ENCODE measurements around the gene TNIK.
A peak's percentile ranks its signal among the peaks of the same experiment; 100 is the strongest.

Gene TNIK

DNA sequence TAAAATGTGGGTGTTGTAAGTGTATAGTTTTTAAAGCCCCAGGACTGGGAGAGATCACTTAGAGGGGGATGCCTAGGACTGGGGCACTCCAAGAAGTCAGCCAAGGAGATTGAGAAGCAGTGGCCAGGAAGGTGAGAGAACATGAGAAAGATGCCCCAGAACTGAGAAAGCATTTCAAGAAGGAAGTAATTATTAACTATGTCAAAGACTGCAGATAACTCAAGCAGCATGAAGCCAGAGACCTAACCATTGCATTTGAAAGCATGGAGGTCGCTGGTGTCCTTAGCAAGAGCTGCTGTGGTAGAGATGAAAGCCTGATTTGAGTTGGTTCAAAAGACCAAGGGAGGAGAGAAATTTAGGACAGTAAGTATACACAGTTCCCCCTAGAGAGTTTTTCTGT lies 403.1 kb downstream of the TNIK start:
- DNase-seq (ENCODE audit: low read depth in 2 of 2, low spot score in 1 of 2): no peak

DNA sequence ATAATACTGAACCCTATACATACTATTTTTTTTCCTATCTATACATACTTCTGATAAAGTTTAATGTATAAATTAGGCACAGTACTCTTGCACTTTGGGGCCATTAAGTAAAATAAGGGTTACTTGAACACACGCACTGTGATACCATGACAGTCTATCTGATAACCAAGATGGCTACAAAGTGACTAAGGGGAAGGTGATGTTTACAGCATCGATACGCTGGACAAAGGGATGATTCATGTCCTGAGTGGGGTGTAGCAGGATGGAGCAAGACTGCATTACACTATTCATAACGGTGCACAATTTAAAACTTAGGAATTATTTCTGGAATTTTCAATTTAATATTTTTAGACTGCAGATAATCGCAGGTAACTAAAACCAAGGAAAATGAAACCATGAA lies 403.7 kb downstream of the TNIK start:
- DNase-seq (ENCODE audit: low read depth in 2 of 2, low spot score in 1 of 2): no peak

DNA sequence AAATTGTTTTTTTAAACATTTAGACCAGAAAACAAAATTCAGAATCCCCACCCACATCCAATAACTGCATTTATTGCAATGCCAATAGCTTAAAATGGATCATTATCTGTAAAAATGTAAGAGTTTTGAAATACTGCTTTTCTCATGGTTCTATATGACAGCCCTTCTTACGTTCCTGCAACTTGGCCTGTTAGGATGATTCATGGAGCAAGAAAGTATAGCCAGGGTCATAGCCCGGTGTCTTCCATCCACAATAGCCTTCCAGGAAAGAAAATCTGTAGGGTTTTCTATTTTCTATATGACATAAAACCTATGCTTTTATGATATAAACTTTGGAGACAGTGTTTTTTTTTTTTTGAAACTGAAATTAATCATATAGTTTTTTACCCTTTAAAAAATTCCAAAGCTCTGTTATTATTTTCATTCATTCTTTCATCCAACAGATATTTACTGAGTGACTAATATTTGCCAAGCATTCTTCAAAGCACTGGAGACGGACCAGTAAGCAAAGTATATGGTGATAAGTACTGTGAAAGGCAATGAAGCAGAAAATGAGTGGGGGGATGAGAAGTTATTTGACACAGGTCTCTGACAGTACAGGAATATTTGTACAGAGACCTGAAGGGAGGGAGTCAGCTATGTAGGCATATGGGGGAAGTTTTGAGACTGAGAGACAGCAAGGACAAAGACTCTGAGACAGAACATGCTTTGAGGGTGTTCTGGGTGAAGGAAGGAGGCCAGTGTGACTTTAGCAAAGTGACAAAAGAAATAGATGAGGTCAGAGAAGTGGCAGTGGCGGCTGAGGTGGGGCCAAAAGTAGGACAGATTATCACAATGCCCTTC lies 404.6 kb downstream of the TNIK start:
- DNase-seq (ENCODE audit: low read depth in 2 of 2, low spot score in 1 of 2): no peak

DNA sequence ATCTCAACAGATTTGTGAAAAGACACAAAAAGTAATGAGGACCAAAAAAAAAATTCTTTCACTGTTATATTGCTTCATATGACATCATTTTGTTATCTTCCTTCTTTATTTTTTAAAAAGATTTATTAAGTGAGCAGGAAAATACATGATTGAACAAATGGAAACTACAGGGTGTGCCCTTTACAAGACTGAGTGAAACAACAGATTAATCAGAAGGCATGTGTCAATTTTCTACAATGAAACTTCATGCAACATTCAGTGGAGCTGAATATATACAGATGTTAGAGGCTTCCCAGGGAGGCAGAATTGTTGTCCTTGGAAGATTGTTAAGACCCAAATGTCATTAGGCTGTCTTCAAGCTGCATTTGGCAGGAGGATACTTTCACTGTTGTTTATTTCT lies 405.3 kb downstream of the TNIK start:
- no peak for DNase-seq (ENCODE audit: low read depth in 2 of 2, low spot score in 1 of 2)

DNA sequence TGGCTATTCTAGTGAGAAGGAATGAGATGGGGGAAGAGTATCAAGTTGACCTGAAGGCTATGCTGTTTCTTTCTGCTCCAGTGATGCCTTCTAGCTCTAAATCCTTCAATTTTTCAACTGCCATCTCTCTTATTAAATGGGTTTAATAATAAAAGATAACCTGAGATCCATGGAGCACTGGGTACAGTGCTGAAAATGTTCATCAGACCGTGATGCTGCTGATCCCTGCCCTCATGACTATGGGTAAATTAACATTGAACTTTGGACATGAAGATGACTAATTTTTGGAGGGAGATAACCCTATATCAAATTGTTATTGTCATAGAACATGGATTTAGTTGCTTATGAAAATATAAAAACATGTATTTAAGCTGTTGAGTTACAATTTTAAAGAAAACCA lies 406.0 kb downstream of the TNIK start:
- DNase-seq (ENCODE audit: low read depth in 2 of 2, low spot score in 1 of 2): no peak

DNA sequence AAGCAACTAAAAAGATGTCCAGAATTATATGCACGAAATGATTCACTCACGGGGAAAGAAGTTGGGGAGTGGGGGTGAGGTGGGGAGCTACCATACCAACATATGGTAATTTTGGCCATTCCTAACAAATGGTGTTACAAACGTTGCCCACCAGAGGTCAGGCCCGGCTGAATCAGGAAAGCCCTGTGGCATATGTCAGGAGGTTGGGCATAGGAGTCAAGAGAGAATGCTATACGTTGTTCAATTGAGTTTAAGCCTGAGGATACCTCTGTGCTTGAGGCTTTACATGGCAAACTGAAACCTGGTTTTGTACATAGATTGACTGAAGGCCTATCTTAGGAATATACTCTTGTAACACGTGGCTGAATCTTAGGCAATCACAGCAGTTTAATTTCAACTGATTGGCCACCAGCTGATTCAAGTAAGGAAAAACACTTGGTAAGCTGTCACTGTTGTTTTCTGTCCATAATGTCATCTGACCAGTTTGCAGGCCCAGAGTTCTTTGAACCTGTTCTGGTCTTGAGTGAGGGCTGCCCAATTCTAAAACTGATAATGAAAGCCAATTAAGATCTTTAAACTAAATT lies 410.3 kb downstream of the TNIK start:
- peak in 1 of 2 donors; percentile 3 for DNase-seq (ENCODE audit: low read depth in 2 of 2, low spot score in 1 of 2)

DNA sequence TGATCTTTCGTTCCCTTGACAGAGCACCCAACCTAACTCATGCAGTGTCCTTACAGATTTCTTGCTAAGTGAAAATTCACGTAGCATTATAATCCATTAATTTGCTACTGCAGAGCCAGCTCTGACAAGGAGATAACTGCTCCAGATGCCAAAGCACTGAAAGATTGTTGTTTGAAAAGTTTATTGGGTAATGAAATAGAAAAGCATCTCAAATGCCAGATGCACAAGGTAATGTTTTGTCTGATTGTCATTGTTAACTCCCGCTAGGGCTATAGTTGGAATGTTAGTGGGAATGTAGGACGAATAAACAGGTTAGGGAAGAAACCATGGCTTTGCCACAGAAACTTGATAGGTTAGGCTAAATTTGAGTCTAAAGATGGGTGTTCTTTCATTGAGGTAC lies 413.4 kb downstream of the TNIK start:
- no peak for DNase-seq (ENCODE audit: low read depth in 2 of 2, low spot score in 1 of 2)

DNA sequence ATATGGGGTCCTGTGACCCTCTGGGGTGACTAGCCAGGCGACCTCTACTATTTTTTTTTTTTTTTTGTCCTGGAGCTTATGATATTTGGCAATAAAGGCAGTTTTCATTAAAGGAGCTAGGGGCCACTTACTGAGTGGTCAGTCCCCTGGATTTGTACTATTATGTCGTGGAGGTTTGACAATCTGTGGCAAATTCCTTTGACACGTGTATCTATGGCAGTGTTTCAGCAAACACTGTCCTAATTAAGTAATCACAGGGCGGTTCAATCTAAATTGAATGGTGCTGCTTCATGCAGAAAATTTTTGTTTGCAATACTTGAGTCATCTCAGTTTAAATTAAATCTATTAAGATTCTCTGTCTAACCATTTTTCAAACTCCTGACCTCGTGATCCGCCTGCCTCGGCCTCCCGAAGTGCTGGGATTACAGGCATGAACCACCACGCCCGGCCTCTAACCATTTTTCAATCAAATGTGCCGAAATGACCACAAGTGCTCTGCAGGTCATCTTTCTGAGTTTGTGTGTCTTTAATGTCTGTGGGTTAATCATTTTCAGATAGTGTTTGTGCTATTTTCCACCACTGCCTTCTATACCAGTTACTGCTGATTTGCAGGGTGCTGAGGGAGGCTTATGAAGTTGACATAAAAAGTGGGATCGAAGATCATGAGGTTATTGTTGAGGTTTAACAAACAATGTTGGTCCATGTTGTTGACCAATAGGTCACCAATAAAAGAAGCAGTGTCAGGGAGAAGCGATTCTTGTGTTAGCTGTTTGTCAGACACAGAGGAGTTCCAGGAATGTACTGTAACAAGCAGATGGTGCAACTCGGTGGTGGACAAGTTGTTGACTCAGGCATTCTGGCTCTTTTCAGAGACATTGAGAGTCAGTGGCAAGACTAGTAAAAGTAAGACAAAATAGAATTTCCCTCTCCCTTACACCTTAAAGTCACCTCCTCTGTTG lies 415.1 kb downstream of the TNIK start:
- DNase-seq (ENCODE audit: low read depth in 2 of 2, low spot score in 1 of 2): no peak

DNA sequence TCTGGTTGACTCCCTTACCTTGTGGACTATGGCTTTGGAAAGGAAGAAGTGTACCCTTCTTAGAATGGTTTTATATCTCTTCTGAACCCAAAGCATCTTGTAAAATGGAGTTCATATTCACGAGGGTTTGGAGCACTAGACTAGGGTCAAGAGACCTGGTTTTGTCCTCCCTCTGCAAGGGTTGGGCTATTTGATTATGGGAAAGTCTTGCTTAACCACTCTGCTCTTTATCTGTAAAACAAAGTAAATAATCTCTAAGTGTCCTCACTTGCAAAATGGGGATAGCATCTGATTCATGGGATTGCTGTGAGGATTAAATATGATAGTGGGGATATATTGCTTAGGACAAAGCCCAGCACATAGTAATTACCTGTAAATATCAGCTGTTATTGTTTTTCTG lies 415.8 kb downstream of the TNIK start:
- DNase-seq (ENCODE audit: low read depth in 2 of 2, low spot score in 1 of 2): no peak

DNA sequence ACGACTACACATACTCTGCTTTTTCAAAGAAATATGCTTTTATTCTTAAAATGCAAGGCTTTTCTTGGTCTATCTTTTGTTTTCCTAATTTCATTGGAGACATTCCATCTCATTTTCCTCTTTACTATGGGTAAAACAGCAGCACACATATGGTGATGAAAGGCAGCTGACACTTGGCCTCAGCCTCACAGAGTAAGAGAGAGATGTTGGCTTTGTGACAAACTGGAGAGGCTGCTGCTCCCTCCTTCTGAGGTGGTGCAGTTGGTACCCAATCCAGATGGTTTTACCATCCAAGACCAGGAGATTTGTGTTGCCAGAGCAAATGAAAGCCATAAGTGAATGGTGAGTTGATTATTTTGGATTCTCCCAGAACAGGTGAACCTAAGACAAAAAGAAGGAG lies 420.5 kb downstream of the TNIK start:
- no peak for DNase-seq (ENCODE audit: low read depth in 2 of 2, low spot score in 1 of 2)

DNA sequence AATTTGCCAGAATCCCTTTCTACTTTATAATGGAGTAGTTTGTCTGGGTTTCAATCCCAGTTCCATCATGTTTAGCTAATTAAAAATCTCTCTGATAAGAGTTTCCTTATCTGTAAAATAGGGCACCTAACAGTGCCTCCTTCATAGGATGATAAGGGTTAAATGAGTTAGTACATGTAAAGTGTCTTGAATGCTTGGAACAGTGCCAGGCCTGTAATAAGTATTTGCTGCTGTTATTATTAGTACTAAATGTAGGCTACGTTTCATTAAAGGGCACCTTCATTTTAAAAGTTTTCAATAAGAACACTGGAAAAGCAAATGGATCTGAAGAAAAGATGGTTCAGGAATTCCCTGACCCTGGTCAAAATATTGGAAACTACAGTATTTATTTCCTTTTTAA lies 421.9 kb downstream of the TNIK start:
- no peak for DNase-seq (ENCODE audit: low read depth in 2 of 2, low spot score in 1 of 2)

DNA sequence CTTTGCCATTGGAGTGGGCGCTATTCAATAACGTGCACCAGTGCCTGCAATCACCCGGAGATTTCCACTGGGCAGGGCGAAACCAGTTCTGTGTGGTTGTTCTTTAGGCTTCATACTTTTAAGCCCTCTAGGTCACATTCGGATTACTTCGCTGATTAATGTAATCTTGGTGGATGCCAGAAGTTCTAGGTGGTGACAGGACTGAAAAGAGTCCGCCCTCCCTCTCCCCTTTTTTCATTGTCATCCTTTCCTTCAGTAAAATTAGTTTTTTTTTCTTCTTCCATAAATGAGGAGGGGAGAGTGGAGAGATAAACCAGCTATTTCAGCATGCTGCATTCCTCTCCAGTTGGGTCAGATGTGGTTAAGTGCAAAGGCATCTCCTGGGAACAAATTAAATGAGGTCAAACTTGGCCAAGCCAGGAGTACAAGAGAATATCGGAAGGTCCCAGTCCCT lies 431.4 kb downstream of the TNIK start:
- no peak for DNase-seq (ENCODE audit: low read depth in 2 of 2, low spot score in 1 of 2)

DNA sequence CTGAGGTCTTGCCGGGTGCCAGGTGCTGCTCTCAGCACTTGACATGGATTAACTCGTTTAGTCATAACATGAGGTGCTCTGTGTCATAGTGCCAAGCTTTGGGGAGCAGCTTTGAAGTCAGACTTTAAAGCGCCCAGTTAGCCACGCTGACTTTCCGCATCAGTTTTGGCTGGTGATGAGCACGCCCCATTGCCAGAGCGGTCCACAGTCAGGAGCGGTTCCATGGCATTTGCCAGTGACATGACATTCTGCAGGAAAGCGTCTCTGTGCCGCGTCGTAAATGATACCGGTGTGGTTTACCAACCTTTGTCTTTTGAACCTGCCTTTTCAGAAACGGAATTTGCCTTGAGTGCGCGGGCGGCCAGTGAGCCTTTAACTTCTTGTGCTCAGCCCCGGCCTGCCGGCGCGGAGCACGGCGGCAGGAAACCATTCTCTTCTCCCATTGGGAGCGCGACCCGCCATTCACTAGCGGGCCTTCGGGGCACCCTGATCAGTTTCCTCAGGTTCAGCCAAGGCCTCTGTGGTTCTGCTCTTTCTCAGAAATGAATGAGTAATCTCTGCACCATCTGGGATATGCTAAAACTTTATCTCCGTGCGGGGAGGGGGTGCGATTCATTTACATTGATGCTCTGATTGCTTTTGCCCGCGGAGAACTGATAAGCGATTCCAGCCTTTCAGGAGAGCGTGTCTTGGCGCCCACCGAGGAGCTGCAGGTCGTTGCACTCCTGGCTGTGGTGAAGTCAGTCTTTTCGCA lies 432.0 kb downstream of the TNIK start:
- DNase-seq (ENCODE audit: low read depth in 2 of 2, low spot score in 1 of 2): no peak

DNA sequence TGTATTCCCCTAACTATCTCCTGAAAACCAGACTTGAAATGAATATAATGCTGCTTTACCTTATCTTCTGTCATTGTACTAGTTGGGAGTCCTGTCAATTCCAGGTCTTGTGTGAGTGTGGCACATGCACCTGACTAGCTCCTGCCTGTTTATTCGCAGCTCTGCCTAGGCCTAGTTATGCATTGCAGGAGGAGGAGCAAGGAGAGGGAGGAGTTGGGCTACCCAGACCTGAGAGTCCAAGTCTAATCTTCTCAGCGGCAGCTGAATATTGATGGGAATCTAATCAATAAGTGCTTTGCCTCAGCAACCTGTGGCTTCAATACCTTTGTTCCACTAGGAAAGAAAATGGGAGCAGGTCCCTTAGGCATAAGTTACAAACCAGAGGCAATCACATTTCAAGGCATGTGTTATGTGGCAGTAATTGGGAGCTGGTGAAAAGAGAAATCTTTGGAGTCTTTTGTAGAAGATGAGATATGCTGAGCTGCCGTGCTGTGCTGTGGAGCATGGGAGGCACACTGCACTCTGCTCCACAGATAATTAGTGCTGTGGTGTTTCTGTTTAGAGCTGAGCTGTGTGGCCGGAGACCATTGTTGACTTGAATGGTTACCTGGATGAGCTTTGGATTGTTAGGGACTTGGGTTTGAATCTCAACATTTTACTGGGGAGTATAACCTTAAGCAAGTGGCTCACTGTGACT lies 433.5 kb downstream of the TNIK start, which contains the start of gene SLC2A2:
TSS of gene SLC2A2 (minus strand) at position 124 of the 697 bp plus-strand sequence. CDS start at position 74, 50 bp downstream.
- no peak for DNase-seq (ENCODE audit: low read depth in 2 of 2, low spot score in 1 of 2)

DNA sequence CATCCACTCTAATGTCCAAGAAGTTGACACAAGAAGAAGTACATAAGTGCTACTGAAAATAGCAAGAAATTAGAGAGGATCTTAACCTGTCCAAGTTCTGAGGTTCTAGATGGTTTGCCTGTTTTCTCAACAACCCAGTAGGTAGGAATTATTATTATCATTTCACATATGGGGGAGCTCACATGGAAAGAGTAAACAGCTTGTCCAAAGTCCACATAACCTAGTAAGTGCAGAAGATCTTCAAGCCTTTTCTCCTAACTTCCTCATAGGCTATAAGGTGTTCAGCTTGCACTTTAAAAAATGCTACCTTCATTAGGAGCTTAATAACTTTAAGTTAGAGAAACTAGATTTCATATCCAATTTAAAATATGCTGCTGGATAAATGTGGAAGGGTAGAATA lies 436.6 kb downstream of the TNIK start:
- no peak for DNase-seq (ENCODE audit: low read depth in 2 of 2, low spot score in 1 of 2)

DNA sequence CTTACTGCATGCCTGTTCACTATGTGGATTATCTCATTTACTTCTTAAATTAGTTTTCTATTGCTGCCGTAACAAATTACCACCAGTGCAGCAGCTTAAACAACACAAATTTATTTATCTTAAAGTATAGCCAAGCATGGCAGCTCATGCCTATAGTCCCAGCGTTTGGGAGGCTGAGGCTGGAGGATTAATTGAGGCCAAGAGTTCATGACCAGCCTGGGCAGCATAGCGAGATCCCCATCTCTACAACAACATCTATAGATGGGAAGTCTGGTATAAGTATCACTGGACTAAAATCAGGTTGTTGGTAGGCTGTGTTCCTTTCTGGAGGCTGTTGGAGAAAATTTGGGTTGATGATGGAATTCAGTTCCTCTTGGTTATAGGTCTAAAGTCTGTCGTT lies 438.8 kb downstream of the TNIK start:
- DNase-seq (ENCODE audit: low read depth in 2 of 2, low spot score in 1 of 2): no peak

DNA sequence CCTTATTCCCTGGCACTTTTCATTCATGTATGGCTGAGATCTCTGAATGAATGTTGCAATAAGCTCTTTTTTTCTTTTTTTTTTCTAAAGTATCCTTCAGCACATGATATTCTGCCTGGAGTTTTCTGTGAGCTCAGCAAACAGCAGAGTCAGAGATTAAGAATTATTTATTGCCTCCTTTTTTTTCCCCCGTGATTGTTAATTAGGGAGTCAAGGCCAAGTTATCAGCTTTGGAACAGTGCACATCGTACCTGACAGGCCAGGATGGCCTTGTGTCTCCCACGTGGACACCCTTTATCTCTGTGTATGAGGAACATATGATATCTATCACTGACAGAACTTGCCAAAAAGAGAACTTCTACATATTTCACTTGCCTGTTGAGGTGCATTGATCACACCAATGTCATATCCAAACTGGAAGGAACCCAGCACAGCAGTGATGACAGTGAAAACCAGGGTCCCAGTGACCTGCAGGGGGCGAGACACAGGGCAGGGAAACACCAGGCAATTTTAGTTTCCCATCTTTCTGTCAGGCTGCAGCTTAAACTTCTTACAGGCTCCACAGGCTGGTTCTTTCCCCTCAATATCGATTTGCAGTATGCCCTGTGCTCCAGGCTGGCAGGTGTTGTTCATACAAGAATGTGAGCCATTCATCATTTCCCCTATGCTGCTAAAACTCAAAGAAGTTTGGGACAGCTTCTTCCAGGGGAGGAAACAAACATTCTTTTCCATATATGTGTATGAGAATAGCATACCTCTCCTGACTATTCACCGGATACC lies 441.9 kb downstream of the TNIK start:
- no peak for DNase-seq (ENCODE audit: low read depth in 2 of 2, low spot score in 1 of 2)

DNA sequence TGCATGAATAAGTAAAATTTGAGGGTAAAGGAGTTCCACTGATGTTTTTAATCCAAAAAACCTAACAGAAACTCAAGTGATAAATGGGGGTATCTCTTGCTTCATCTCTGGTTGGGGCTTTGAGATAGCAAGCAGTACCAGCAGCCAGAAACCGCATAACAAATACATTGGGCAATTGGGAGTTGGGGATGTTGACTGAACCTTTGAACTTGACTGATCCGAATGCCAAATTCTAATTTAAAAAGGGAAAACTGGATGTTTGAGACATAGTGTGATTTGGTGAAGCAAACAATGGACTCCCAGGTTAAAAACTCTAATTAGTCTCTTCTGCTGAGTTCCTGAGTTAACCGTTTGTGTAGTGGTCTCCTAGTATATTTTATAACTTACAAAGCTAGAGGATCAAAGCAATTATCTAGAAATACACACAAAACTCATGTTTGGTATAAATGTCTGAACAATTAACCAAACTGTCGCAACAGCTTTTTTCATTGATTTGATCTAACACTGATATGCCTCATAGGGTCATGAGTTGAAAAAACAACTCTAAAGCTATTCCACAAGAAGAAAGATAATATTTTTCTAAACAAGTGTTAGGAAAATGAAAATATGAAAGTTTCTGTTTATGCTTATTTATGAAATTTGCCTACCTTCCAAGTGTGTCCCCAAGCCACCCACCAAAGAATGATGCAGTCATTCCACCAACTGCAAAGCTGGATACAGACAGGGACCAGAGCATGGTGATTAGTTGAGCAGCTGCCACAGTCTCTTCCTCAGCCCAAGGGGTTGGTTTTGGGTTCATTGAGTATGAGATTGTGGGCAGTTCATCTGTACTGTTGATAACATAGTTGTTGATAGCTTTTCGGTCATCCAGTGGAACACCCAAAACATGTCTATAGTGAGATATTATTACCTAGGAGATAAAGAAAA lies 446.1 kb downstream of the TNIK start:
- DNase-seq (ENCODE audit: low read depth in 2 of 2, low spot score in 1 of 2): no peak

Measured in stimulated activated CD8-positive, alpha-beta memory T cell treated with anti-CD3 and anti-CD28 coated beads, Interleukin-4, amount 100 ng/mL, for 1 hour (primary cell).